Stimulated activated CD8-positive, alpha-beta memory T cell treated with anti-CD3 and anti-CD28 coated beads, Interleukin-7, amount 100 ng/mL, for 4 hours (primary cell): ENCODE results near the gene HS1BP3.

ENCODE experiments used
- DNase-seq, 2 donors: peaks; one replicate each; pipeline ENCODE4 v3.0.0-alpha.2; 2020; ENCODE audit warnings: low read depth in 2 of 2

The HS1BP3 gene

GRCh38 chr2:20650877-20651730 lies at the start of gene HS1BP3:
Gene HS1BP3 (minus strand): TSS chr2:20651098. CDS start chr2:20651063, 35 bp downstream.
- peak; percentile 63 to 82 for DNase-seq

- DNase-seq, result no peak
Measured at GRCh38 chr2:20698916-20699613, 48.2 kb upstream of the HS1BP3 start.

GRCh38 chr2:20697322-20697934 lies 46.5 kb upstream of the HS1BP3 start:
- no peak for DNase-seq

- no peak for DNase-seq
Measured at GRCh38 chr2:20696366-20696765, 45.5 kb upstream of the HS1BP3 start.

GRCh38 chr2:20693317-20693716 lies 42.4 kb upstream of the HS1BP3 start:
- no peak for DNase-seq

- DNase-seq, result no peak
Measured at GRCh38 chr2:20692081-20692480, 41.2 kb upstream of the HS1BP3 start.

- no peak for DNase-seq
Measured at GRCh38 chr2:20691076-20691734, 40.3 kb upstream of the HS1BP3 start.

- DNase-seq, result no peak
Measured at GRCh38 chr2:20689428-20690264, 38.7 kb upstream of the HS1BP3 start.

- no peak for DNase-seq
Measured at GRCh38 chr2:20687260-20687832, 36.4 kb upstream of the HS1BP3 start.

GRCh38 chr2:20684581-20685063 lies 33.7 kb upstream of the HS1BP3 start:
- no peak for DNase-seq

GRCh38 chr2:20682167-20682920 lies 31.4 kb upstream of the HS1BP3 start:
- DNase-seq, result no peak

- no peak for DNase-seq
Measured at GRCh38 chr2:20680744-20681375, 30.0 kb upstream of the HS1BP3 start.

- no peak for DNase-seq
Measured at GRCh38 chr2:20678780-20679179, 27.9 kb upstream of the HS1BP3 start.

GRCh38 chr2:20678086-20678395 lies 27.1 kb upstream of the HS1BP3 start:
- DNase-seq, result no peak

- no peak for DNase-seq
Measured at GRCh38 chr2:20677301-20678085, 26.6 kb upstream of the HS1BP3 start.

GRCh38 chr2:20676353-20677215 lies 25.7 kb upstream of the HS1BP3 start:
- DNase-seq, result no peak

- no peak for DNase-seq
Measured at GRCh38 chr2:20675701-20676352, 24.9 kb upstream of the HS1BP3 start.
